Activated CD8-positive, alpha-beta T cell treated with anti-CD3 and anti-CD28 coated beads for 36 hours (primary cell): ENCODE data around the gene DCHS2. TPM values are rescaled to one million over a fixed set of nuclear protein-coding genes. Genes with fewer than 3 reads are reported as not detected.

Experiments
- ATAC-seq: fragments of 200-7000 bp; cut with Tn5 transposase; one replicate; pipeline ENCODE4 v1.10.0; 2021; ENCODE audit warnings: mild to moderate bottlenecking, moderate library complexity
- CTCF ChIA-PET: fragments of 350-600 bp; sonication (Branson Sonifier 250); formaldehyde crosslinking; loops from one replicate; lab custom pipeline; 2021; ENCODE audit warnings: antibody characterized with exemption; lab: Charles Lee
- POLR2A ChIA-PET: fragments of 350-600 bp; sonication (Branson Sonifier 250); formaldehyde crosslinking; loops from one replicate; lab custom pipeline; 2021; ENCODE audit warnings: antibody characterized with exemption; lab: Charles Lee
- DNase-seq: peaks from one replicate; pipeline ENCODE4 v3.0.0-alpha.2; 2020
- H3K27ac Mint-ChIP-seq: one replicate; pipeline ENCODE4 v1.8.0; 2021; ENCODE audit warnings: mild to moderate bottlenecking, mixed read lengths
- H3K27me3 Mint-ChIP-seq: one replicate; pipeline ENCODE4 v1.8.0; 2021; ENCODE audit warnings: mixed read lengths
- H3K36me3 Mint-ChIP-seq: one replicate; pipeline ENCODE4 v1.8.0; 2021; ENCODE audit warnings: low read depth, mixed read lengths
- H3K4me1 Mint-ChIP-seq: one replicate; pipeline ENCODE4 v1.8.0; 2021; ENCODE audit warnings: low read depth, mixed read lengths
- H3K4me3 Mint-ChIP-seq: one replicate; pipeline ENCODE4 v1.8.0; 2021; ENCODE audit warnings: mild to moderate bottlenecking, moderate library complexity, mixed read lengths
- H3K9me3 Mint-ChIP-seq: one replicate; pipeline ENCODE4 v1.8.0; 2021; ENCODE audit warnings: mixed read lengths
- CTCF ChIP-seq: fragments of 200-600 bp; IDR thresholded peaks from one replicate; pipeline ENCODE4 v1.8.0; 2022; ENCODE audit warnings: antibody characterized with exemption, mild to moderate bottlenecking
- intact Hi-C: fragments of 100-400 bp; cut with micrococcal nuclease; formaldehyde crosslinking; loops from one replicate; pipeline ENCODE4 v1.10.0; 2022
- total RNA-seq, 2 experiments: library from RNA; stranded (reverse); gene quantifications; one replicate each; pipeline ENCODE4 v1.2.3, GENCODE V29; 2021

The DCHS2 gene
- total RNA-seq, 2 experiments from 2014 or later: not detected

- H3K36me3 Mint-ChIP-seq: no peaks in the 10 kb centered on the region
- no peak for DNase-seq
- POLR2A ChIA-PET: no interaction called here
- no peaks in the 10 kb centered on the region for H3K9me3 Mint-ChIP-seq
- no peak overlapping the region for H3K27ac Mint-ChIP-seq
- no peak for ATAC-seq
- no peak for TF ChIP-seq CTCF
- H3K4me3 Mint-ChIP-seq: no peak overlapping the region
- CTCF ChIA-PET: no interaction called here
- peaks cover 8% of the 10 kb centered on the region for H3K27me3 Mint-ChIP-seq
- no peaks in the 10 kb centered on the region for H3K4me1 Mint-ChIP-seq
- intact Hi-C loops: no loop called here
Observed at GRCh38 chr4:154304679-154305078, 186.9 kb downstream of the DCHS2 start.

GRCh38 chr4:154294652-154295350 is 196.8 kb downstream of the DCHS2 start:
- ATAC-seq: no peak
- no peak for DNase-seq
- Mint-ChIP-seq H3K9me3 (no peaks in the 10 kb centered on the region), H3K36me3 (no peaks in the 10 kb centered on the region), H3K27me3 (peaks cover 6% of the 10 kb centered on the region), H3K27ac (no peak overlapping the region), H3K4me1 (no peaks in the 10 kb centered on the region), H3K4me3 (no peak overlapping the region)
- TF ChIP-seq CTCF: no peak
- CTCF ChIA-PET: no interaction called here
- POLR2A ChIA-PET: no interaction called here
- intact Hi-C loops: no loop called here

GRCh38 chr4:154293427-154293826 is 198.2 kb downstream of the DCHS2 start:
- CTCF ChIA-PET: no interaction called here
- Mint-ChIP-seq H3K4me1 (no peaks in the 10 kb centered on the region), H3K27me3 (peaks cover 9% of the 10 kb centered on the region), H3K27ac (no peak overlapping the region), H3K36me3 (no peaks in the 10 kb centered on the region), H3K9me3 (no peaks in the 10 kb centered on the region), H3K4me3 (no peak overlapping the region)
- TF ChIP-seq CTCF: no peak
- ATAC-seq (no peak), DNase-seq (no peak)
- POLR2A ChIA-PET: no interaction called here
- intact Hi-C loops: no loop called here

GRCh38 chr4:154292589-154292988 is 199.0 kb downstream of the DCHS2 start:
- Mint-ChIP-seq H3K36me3 (no peaks in the 10 kb centered on the region), H3K9me3 (no peaks in the 10 kb centered on the region), H3K27ac (no peak overlapping the region), H3K27me3 (peaks cover 14% of the 10 kb centered on the region), H3K4me1 (no peaks in the 10 kb centered on the region), H3K4me3 (no peak overlapping the region)
- peak; percentile 11 for DNase-seq
- no peak for TF ChIP-seq CTCF
- POLR2A ChIA-PET: no interaction called here
- ATAC-seq: no peak
- intact Hi-C loops: no loop called here
- CTCF ChIA-PET: no interaction called here

DNA sequence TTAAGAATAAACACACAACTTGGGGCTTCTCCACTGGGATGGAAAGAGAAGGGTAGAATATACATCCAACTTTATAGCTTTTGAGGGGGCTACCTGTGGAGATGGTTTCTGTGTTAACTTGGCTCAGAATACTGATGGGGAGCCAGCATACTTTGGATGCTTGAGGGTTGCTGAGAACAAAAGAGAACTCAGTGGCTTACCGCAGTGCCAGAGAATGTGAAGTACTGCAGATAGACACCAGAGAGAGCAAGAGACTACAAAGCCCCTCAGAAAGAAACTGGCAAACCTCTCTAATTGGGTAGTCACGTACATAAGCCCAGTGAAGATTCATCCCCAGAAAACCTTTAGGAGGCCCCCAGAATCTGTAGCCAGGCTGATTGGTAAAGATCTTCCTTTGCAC is 214.4 kb downstream of the DCHS2 start:
- TF ChIP-seq CTCF: no peak
- Mint-ChIP-seq H3K36me3 (no peaks in the 10 kb centered on the region), H3K9me3 (peaks cover 6% of the 10 kb centered on the region), H3K27ac (no peak overlapping the region), H3K4me3 (no peak overlapping the region), H3K4me1 (no peaks in the 10 kb centered on the region), H3K27me3 (peaks cover 14% of the 10 kb centered on the region)
- no peak for DNase-seq
- intact Hi-C loops: no loop called here
- POLR2A ChIA-PET: no interaction called here
- ATAC-seq: no peak
- CTCF ChIA-PET: no interaction called here
